A549 (cell line): ENCODE results near the gene ZNF862. TPM values are rescaled to one million over a fixed set of nuclear protein-coding genes. Genes with fewer than 3 reads are reported as not detected.

ENCODE experiments used
- ATAC-seq, 2 experiments: fragments of 200-7000 bp in 1 of 2; fragments of >200 bp in 1 of 2; cut with Nextera tagmentation in 1 of 2; cut with Tn5 transposase in 1 of 2; 3 replicates each; pipeline versions ENCODE4 v1.8.0 to v1.9.1; 2018 to 2020; ENCODE audit warnings: mild to moderate bottlenecking in 1 of 2, moderate library complexity in 1 of 2
- CTCF ChIA-PET: fragments of 300-600 bp; sonication (Branson Sonifier 250); formaldehyde crosslinking; extraction: SDS; loops from one replicate; lab custom pipeline; 2021; ENCODE audit warnings: antibody characterized with exemption, inconsistent platforms; lab: Yijun Ruan, JAX
- POLR2A ChIA-PET: fragments of 350-600 bp; formaldehyde crosslinking; extraction: SDS; loops from one replicate; lab custom pipeline; 2021; ENCODE audit warnings: antibody characterized with exemption, inconsistent platforms; lab: Yijun Ruan, JAX
- DNase-seq, 2 experiments: peaks; one replicate each; pipeline versions ENCODE4 v3.0.0 to v3.0.0-alpha.2; 2011 to 2016; ENCODE audit warnings: low read depth in 1 of 2, low spot score in 1 of 2
- FAIRE-seq: peaks from 2 replicates; lab custom pipeline; 2011; peaks lifted over from hg19 to GRCh38; lab: Jason Lieb, UNC
- H3K27ac ChIP-seq, 2 experiments: fragments of >200 bp; sonication (Bioruptor Twin); formaldehyde crosslinking; 3 replicates each; pipeline ENCODE4 v1.5.1; 2016 to 2017
- H3K4me1 ChIP-seq: fragments of >200 bp; sonication (Bioruptor Twin); formaldehyde crosslinking; 3 replicates; pipeline ENCODE4 v1.6.1; 2016
- H3K4me2 ChIP-seq: fragments of >200 bp; sonication (Bioruptor Twin); formaldehyde crosslinking; 3 replicates; pipeline ENCODE4 v1.6.1; 2016
- H3K4me3 ChIP-seq: fragments of >200 bp; sonication (Bioruptor Twin); formaldehyde crosslinking; 3 replicates; pipeline ENCODE4 v1.5.1; 2016
- H3K9me3 ChIP-seq: fragments of >200 bp; sonication (Bioruptor Twin); formaldehyde crosslinking; 3 replicates; pipeline ENCODE4 v1.6.1; 2016
- CEBPB ChIP-seq, 2 experiments: fragments of >200 bp in 1 of 2; sonication (Bioruptor Twin) in 1 of 2; formaldehyde crosslinking in 1 of 2; IDR thresholded peaks; 2 replicates each; pipeline ENCODE4 v1.6.1; 2012 to 2016
- CHD2 ChIP-seq: fragments of 150-350 bp; IDR thresholded peaks from 2 replicates; pipeline ENCODE4 v1.6.1; 2014; ENCODE audit warnings: low read length; ENCODE audit not compliant: partially characterized antibody
- CHD4 ChIP-seq: fragments of 200-600 bp; sonication (generic); IDR thresholded peaks from 2 replicates; pipeline ENCODE4 v1.6.1; 2016; ENCODE audit warnings: antibody characterized with exemption, mild to moderate bottlenecking, borderline replicate concordance
- EP300 ChIP-seq, 2 experiments: fragments of >200 bp; sonication (Bioruptor Twin); formaldehyde crosslinking; IDR thresholded peaks; 2 replicates in 1 of 2; 3 replicates in 1 of 2; pipeline ENCODE4 v1.6.1; 2016 to 2017
- ESRRA ChIP-seq: fragments of 150-350 bp; IDR thresholded peaks from 2 replicates; pipeline ENCODE4 v1.6.1; 2014; ENCODE audit warnings: mild to moderate bottlenecking, low read length, borderline replicate concordance
- FOSB ChIP-seq: fragments of 250-450 bp; sonication (Bioruptor Pico); IDR thresholded peaks from 2 replicates; pipeline ENCODE4 v1.5.0; 2020; ENCODE audit warnings: mild to moderate bottlenecking, moderate library complexity
- FOXS1 ChIP-seq: fragments of 250-450 bp; sonication (Bioruptor Pico); IDR thresholded peaks from 2 replicates; pipeline ENCODE4 v1.5.0; 2020; ENCODE audit warnings: mild to moderate bottlenecking, moderate library complexity
- GATA3 ChIP-seq: IDR thresholded peaks from 2 replicates; pipeline ENCODE4 v1.6.1; 2012; ENCODE audit warnings: borderline replicate concordance
- HOXA7 ChIP-seq: fragments of 250-450 bp; sonication (Bioruptor Pico); IDR thresholded peaks from 2 replicates; pipeline ENCODE4 v1.5.0; 2020; ENCODE audit warnings: mild to moderate bottlenecking, moderate library complexity
- HOXB13 ChIP-seq: fragments of 250-450 bp; sonication (Bioruptor Pico); IDR thresholded peaks from 2 replicates; pipeline ENCODE4 v1.5.0; 2020; ENCODE audit warnings: low read depth, mild to moderate bottlenecking, moderate library complexity
- JUN ChIP-seq, 2 experiments: fragments of >200 bp; sonication (Bioruptor Twin); formaldehyde crosslinking; IDR thresholded peaks; 2 replicates in 1 of 2; 3 replicates in 1 of 2; pipeline ENCODE4 v1.6.1; 2016 to 2017
- KDM1A ChIP-seq: fragments of 200-600 bp; sonication (generic); IDR thresholded peaks from 2 replicates; pipeline ENCODE4 v1.6.1; 2016; ENCODE audit warnings: low read depth, mild to moderate bottlenecking
- KDM5A ChIP-seq: fragments of 200-600 bp; sonication (generic); IDR thresholded peaks from 2 replicates; pipeline ENCODE4 v1.6.1; 2016; ENCODE audit warnings: antibody characterized with exemption, mild to moderate bottlenecking
- MAFK ChIP-seq: fragments of 450-650 bp; IDR thresholded peaks from 2 replicates; pipeline ENCODE4 v1.6.1; 2014; ENCODE audit not compliant: partially characterized antibody
- MYC ChIP-seq: IDR thresholded peaks from 2 replicates; pipeline ENCODE4 v1.6.1; 2012; ENCODE audit warnings: mild to moderate bottlenecking, inconsistent platforms, low read length, improper control_type of control experiment, borderline replicate concordance
- NFE2L2 ChIP-seq: fragments of 150-350 bp; conservative IDR thresholded peaks from 2 replicates; pipeline ENCODE4 v1.6.1; 2014; ENCODE audit warnings: low read length
- POLR2AphosphoS2 ChIP-seq: conservative IDR thresholded peaks from 2 replicates; pipeline ENCODE4 v1.6.1; 2012; ENCODE audit warnings: low read length, improper control_type of control experiment, inconsistent platforms
- RARB ChIP-seq: fragments of 250-450 bp; sonication (Bioruptor Pico); IDR thresholded peaks from 2 replicates; pipeline ENCODE4 v1.8.0; 2021; ENCODE audit warnings: mild to moderate bottlenecking, moderate library complexity
- RCOR1 ChIP-seq: fragments of 150-350 bp; IDR thresholded peaks from 2 replicates; pipeline ENCODE4 v1.6.1; 2014; ENCODE audit warnings: antibody characterized with exemption, low read length, low read depth
- SMC3 ChIP-seq: fragments of >200 bp; sonication (Bioruptor Twin); formaldehyde crosslinking; IDR thresholded peaks from 3 replicates; pipeline ENCODE4 v1.6.1; 2018; ENCODE audit warnings: inconsistent platforms
- TFCP2L1 ChIP-seq: fragments of 250-450 bp; sonication (Bioruptor Pico); IDR thresholded peaks from 2 replicates; pipeline ENCODE4 v1.5.0; 2021; ENCODE audit warnings: mild to moderate bottlenecking
- ZFP36 ChIP-seq: fragments of 450-650 bp; IDR thresholded peaks from 2 replicates; pipeline ENCODE4 v1.6.1; 2014; ENCODE audit warnings: borderline replicate concordance; ENCODE audit not compliant: partially characterized antibody
- ZNF302 ChIP-seq: fragments of 250-450 bp; sonication (Bioruptor Pico); IDR thresholded peaks from 2 replicates; pipeline ENCODE4 v1.9.0; 2021; ENCODE audit warnings: inconsistent platforms, mild to moderate bottlenecking, moderate library complexity
- ZSCAN20 ChIP-seq: fragments of 250-450 bp; sonication (Bioruptor Pico); IDR thresholded peaks from 2 replicates; pipeline ENCODE4 v1.8.0; 2022; ENCODE audit warnings: mild to moderate bottlenecking, moderate library complexity
- WGBS: methylation state at CpG from one replicate; pipeline ENCODE4 v1.1.6; 2017; ENCODE audit errors: missing lambda C conversion rate; 5-methylcytosine and 5-hydroxymethylcytosine counted together
- polyA plus RNA-seq, 4 experiments: library from polyadenylated mRNA; depleted of rRNA in 3 of 4; stranded (reverse); fragments of >200 nt; fragmentation: RNase III in 1 of 4; extraction: RNeasy Plus Mini Kit Qiagen cat#74134 plus additional on column Dnase treatment in 1 of 4; gene quantifications; 2 replicates in 3 of 4; 3 replicates in 1 of 4; pipeline ENCODE4 v1.2.3, GENCODE V29; 2011 to 2017
- TF ChIP-seq, protein P1 (sequence below): fragments of >200 bp; sonication (Bioruptor Twin); formaldehyde crosslinking; IDR thresholded peaks from 3 replicates; pipeline ENCODE4 v1.6.1; 2016
- TF ChIP-seq, protein P2 (sequence below): IDR thresholded peaks from 2 replicates; pipeline ENCODE4 v1.6.1; 2012; ENCODE audit warnings: low read depth, borderline replicate concordance
- TF ChIP-seq, protein P3 (sequence below): fragments of >200 bp; sonication (Bioruptor Twin); formaldehyde crosslinking; IDR thresholded peaks from 3 replicates; pipeline ENCODE4 v1.5.1; 2016
- TF ChIP-seq, protein P4 (sequence below): IDR thresholded peaks from 2 replicates; pipeline ENCODE4 v1.6.1; 2012
- TF ChIP-seq, protein P5 (sequence below): IDR thresholded peaks from 2 replicates; pipeline ENCODE4 v1.6.1; 2012
- TF ChIP-seq, protein P6 (sequence below): fragments of 250-450 bp; sonication (Bioruptor Pico); IDR thresholded peaks from 2 replicates; pipeline ENCODE4 v1.5.0; 2021; ENCODE audit warnings: mild to moderate bottlenecking, moderate library complexity, borderline replicate concordance

Gene ZNF862
- polyA plus RNA-seq, 2 of the 4 experiments (the other 2 are of a cell fraction): 3.9 to 8.0 TPM

DNA sequence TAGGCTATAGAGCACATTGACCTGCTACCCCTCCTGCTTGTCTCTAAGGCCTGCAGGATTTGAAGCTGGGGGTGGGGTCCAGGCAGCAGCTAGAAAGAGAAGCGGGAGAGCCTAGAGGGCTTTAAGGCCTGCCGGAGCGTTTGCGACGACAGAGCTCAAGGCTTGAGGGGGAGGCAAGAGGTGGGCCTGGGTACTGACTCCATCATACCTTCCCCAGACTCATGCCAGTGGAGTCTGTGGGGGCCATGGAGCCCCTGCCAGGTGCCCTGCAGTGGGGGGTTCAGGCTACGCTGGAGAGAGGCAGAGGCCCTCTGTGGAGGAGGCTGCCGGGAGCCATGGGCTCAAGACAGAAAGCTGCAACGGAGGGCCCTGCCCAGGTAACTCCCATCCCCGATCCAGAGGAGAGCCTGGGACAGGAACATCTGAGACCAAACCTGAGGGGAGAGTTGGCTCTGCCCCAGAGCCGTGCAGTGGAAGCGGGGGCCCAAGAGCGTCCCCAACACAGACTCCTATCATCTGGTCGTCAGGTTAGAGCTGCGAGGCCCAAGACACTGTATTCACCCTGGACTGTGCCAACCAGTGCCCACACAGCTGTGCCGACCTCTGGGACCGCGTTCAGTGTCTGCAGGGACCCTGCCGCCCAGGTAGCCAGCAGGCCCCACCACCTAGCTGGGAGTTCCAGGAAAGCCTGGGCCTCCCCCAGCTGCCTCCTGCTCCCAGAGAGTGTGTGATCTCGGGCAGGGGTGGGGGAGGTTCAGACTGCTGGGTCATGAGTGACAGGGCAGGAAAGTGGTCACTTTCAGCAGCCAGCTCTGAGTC lies 13.2 kb upstream of the ZNF862 start:
- CTCF ChIA-PET: interaction anchor here (0.7 to 5.3 kb wide), 4 partner anchors 9 to 990 kb away, joined by 3 to 24 read pairs (median 3); no protein-coding TSS in a partner anchor
- FAIRE-seq (no peak), DNase-seq (no peak), ATAC-seq (no peak)
- POLR2A ChIA-PET: no interaction called here
- Histone ChIP-seq H3K4me1 (no peaks in the 10 kb centered on the region), H3K4me3 (no peak overlapping the region), H3K9me3 (no peaks in the 10 kb centered on the region), H3K4me2 (no peak overlapping the region), H3K27ac (no peak overlapping the region)
- 88% methylated on average over 15 of the region's 19 CpGs for WGBS
- TF ChIP-seq ZNF302 (CRISPR knock-in tag) (no peak), RARB (no peak), HOXA7 (CRISPR knock-in tag) (no peak), CHD4 (no peak), NFE2L2 (no peak), RCOR1 (no peak), SMC3 (no peak), GATA3 (no peak), EP300 (IDR thresholded peaks at IDR 0.05) (no peak), KDM1A (no peak), CHD2 (no peak)
- TF ChIP-seq, protein P1, sequence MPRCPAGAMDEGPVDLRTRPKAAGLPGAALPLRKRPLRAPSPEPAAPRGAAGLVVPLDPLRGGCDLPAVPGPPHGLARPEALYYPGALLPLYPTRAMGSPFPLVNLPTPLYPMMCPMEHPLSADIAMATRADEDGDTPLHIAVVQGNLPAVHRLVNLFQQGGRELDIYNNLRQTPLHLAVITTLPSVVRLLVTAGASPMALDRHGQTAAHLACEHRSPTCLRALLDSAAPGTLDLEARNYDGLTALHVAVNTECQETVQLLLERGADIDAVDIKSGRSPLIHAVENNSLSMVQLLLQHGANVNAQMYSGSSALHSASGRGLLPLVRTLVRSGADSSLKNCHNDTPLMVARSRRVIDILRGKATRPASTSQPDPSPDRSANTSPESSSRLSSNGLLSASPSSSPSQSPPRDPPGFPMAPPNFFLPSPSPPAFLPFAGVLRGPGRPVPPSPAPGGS: no peak
- TF ChIP-seq, protein P2, sequence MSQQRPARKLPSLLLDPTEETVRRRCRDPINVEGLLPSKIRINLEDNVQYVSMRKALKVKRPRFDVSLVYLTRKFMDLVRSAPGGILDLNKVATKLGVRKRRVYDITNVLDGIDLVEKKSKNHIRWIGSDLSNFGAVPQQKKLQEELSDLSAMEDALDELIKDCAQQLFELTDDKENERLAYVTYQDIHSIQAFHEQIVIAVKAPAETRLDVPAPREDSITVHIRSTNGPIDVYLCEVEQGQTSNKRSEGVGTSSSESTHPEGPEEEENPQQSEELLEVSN: no peak
- TF ChIP-seq, protein P3, sequence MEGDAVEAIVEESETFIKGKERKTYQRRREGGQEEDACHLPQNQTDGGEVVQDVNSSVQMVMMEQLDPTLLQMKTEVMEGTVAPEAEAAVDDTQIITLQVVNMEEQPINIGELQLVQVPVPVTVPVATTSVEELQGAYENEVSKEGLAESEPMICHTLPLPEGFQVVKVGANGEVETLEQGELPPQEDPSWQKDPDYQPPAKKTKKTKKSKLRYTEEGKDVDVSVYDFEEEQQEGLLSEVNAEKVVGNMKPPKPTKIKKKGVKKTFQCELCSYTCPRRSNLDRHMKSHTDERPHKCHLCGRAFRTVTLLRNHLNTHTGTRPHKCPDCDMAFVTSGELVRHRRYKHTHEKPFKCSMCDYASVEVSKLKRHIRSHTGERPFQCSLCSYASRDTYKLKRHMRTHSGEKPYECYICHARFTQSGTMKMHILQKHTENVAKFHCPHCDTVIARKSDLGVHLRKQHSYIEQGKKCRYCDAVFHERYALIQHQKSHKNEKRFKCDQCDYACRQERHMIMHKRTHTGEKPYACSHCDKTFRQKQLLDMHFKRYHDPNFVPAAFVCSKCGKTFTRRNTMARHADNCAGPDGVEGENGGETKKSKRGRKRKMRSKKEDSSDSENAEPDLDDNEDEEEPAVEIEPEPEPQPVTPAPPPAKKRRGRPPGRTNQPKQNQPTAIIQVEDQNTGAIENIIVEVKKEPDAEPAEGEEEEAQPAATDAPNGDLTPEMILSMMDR: no peak

DNA sequence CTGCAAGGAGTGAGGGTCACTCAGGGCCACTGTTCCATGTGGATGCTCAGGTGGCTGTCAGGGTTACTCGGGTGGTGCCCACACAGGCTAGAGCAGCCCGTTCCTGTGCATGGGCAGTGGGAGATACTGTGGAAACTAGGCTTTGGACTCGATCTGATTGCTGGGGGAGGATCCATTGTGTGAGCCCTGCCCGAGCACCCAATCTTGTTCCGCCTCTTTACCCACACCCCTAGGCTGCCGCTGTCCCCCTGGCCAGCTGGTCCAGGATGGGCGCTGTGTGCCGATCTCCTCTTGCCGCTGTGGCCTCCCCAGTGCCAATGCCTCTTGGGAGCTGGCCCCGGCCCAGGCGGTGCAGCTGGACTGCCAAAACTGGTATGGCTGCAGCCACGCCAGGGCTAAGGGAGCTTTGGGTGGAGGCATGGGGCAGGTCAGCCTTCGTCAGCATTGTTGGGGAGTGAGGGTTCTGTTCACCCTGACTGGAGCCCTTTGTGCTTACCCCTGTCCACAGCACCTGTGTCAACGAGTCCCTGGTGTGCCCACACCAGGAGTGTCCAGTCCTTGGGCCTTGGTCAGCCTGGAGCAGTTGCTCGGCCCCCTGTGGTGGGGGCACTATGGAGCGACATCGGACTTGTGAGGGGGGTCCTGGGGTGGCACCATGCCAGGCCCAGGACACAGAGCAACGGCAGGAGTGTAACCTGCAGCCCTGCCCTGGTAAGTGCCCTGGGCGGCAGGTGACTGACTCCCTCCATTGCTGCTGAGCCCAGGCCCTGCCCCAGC lies 12.4 kb upstream of the ZNF862 start:
- ChIA-PET POLR2A (no interaction called here), CTCF (interaction anchor here (0.6 to 5.3 kb wide), 5 partner anchors 8 to 990 kb away, joined by 3 to 24 read pairs (median 3); partner anchors contain the start of gene ZNF862)
- no peak overlapping the region for H3K4me2 ChIP-seq
- TF ChIP-seq ESRRA: no peak
- no peak for TF ChIP-seq ZFP36
- no peak for TF ChIP-seq MYC
- no peak for TF ChIP-seq TFCP2L1 (CRISPR knock-in tag)
- TF ChIP-seq, protein P4, sequence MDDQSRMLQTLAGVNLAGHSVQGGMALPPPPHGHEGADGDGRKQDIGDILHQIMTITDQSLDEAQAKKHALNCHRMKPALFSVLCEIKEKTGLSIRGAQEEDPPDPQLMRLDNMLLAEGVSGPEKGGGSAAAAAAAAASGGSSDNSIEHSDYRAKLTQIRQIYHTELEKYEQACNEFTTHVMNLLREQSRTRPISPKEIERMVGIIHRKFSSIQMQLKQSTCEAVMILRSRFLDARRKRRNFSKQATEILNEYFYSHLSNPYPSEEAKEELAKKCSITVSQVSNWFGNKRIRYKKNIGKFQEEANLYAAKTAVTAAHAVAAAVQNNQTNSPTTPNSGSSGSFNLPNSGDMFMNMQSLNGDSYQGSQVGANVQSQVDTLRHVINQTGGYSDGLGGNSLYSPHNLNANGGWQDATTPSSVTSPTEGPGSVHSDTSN: no peak
- no peak for TF ChIP-seq FOSB (CRISPR knock-in tag)
- TF ChIP-seq NFE2L2: no peak
- TF ChIP-seq ZSCAN20 (CRISPR knock-in tag): no peak
- TF ChIP-seq FOXS1: no peak
- TF ChIP-seq JUN (IDR thresholded peaks at IDR 0.05): no peak
- TF ChIP-seq KDM5A: no peak
- TF ChIP-seq, protein P5, sequence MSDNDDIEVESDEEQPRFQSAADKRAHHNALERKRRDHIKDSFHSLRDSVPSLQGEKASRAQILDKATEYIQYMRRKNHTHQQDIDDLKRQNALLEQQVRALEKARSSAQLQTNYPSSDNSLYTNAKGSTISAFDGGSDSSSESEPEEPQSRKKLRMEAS: no peak
- no peak for TF ChIP-seq CEBPB (IDR thresholded peaks at IDR 0.05)
- TF ChIP-seq, protein P6, sequence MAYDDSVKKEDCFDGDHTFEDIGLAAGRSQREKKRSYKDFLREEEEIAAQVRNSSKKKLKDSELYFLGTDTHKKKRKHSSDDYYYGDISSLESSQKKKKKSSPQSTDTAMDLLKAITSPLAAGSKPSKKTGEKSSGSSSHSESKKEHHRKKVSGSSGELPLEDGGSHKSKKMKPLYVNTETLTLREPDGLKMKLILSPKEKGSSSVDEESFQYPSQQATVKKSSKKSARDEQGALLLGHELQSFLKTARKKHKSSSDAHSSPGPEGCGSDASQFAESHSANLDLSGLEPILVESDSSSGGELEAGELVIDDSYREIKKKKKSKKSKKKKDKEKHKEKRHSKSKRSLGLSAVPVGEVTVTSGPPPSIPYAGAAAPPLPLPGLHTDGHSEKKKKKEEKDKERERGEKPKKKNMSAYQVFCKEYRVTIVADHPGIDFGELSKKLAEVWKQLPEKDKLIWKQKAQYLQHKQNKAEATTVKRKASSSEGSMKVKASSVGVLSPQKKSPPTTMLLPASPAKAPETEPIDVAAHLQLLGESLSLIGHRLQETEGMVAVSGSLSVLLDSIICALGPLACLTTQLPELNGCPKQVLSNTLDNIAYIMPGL (CRISPR knock-in tag): no peak
- TF ChIP-seq EP300 (IDR thresholded peaks at IDR 0.05): no peak
- no peak for TF ChIP-seq SMC3
- TF ChIP-seq POLR2AphosphoS2: no peak
- no peak for TF ChIP-seq MAFK
- no peak for TF ChIP-seq HOXB13 (CRISPR knock-in tag)
- ATAC-seq: no peak
- H3K9me3 ChIP-seq: no peaks in the 10 kb centered on the region
- no peaks in the 10 kb centered on the region for H3K4me1 ChIP-seq
- no peak overlapping the region for H3K4me3 ChIP-seq
- H3K27ac ChIP-seq: no peak overlapping the region
- 81% methylated on average over 11 of the region's 19 CpGs for WGBS
- no peak for FAIRE-seq
- no peak for DNase-seq
